GM18951 (cell line): Measurements from ENCODE around the gene MAPK8.

Source experiments
- POLR2A ChIP-seq: IDR thresholded peaks from 4 replicates; pipeline ENCODE4 v1.6.1; 2011; ENCODE audit warnings: mild to moderate bottlenecking; ENCODE audit not compliant: insufficient read length, insufficient read depth; ENCODE audit errors: extremely low read depth
- in situ Hi-C: fragments of 300-500 bp; cut with MboI; formaldehyde crosslinking; loops from one replicate; pipeline ENCODE4 v1.12.0; 2022; ENCODE audit warnings: low sequenced_read_pairs, mixed read lengths, inconsistent platforms; ENCODE audit not compliant: unreplicated experiment

Gene MAPK8

DNA sequence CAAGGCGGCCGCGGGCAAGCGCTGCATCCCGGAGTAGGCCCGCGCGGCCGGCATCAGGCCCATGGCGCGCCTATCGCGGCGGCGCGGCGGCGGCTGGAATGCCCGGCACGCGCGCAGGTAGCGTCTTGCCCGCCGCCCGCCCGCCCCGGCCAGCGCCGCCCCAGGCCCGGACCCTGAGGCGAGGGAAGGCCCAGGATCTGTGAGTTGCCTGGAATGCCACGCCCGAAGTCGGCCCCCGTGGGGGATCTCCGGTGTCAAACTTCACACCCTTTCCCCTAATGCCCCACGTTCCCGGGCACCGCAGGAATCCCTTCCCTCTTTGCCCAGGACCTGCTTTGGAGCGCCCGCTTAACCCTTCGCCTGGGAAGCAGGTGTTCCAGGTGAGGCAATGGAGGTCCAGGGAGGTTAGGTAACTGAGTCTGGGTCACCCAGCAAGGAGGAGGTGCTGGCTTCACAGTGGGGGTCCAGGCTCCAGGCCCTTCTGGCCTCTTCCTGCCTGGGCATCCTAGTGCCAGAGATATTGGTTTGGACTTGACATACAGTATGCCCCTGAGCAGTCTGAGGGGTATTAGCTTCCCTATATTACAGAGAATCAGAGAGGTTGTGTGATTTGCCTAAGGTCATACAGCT, 160.2 kb downstream of the MAPK8 start:
- TF ChIP-seq POLR2A, result no peak
- in situ Hi-C loops, result no loop called here

DNA sequence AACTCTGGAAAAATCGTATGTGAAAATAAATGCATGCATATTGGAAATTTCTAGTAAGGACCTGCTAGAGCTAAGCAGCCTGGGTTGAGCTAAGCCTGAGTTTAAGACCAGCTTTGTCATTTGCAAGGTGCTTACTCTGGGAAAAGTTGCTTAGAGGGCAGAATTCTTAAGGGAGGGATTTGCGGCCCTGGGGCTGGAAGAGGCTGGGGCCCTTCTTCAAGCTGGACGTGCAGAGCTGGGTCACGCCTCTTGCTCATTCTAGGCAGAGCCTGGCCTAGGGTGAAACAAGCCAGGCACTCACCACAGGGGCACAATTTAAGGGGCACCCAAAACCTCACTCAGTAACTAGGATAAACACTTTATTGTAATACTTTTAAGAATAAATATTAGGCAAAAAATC, 161.2 kb downstream of the MAPK8 start:
- no peak for TF ChIP-seq POLR2A
- in situ Hi-C loops, result no loop called here

DNA sequence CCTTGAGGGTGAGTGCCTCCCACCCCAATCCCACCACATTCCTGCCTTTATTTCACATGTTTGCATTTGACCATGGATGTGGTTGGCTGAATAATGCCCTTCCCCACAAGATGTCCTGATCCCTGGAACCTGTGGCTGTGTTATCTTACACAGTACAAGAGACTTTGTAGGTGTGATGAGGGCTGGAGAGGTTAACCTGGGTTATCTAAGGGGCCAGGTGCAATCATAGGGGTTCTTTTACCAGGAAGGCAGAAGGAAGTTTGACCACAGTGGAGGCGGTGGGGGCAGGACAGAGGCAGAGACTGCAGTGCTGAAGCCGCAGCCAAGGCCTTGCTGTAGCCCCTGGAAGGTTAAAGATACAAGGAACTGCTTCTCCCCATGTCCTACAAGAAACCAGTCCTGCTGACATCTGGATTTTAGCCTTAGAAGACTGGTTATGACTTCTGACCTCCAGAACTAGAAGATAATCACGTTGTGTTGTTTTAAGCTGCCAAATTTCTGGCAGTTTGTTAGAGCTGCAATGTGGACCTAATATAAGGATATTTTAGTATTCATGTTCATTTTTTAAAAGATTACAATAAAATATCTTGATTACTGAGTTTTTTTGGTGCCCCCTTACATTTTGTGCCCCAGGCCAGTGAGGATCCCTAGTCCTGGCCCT, 161.8 kb downstream of the MAPK8 start:
- in situ Hi-C loops, result no loop called here
- TF ChIP-seq POLR2A, result no peak

DNA sequence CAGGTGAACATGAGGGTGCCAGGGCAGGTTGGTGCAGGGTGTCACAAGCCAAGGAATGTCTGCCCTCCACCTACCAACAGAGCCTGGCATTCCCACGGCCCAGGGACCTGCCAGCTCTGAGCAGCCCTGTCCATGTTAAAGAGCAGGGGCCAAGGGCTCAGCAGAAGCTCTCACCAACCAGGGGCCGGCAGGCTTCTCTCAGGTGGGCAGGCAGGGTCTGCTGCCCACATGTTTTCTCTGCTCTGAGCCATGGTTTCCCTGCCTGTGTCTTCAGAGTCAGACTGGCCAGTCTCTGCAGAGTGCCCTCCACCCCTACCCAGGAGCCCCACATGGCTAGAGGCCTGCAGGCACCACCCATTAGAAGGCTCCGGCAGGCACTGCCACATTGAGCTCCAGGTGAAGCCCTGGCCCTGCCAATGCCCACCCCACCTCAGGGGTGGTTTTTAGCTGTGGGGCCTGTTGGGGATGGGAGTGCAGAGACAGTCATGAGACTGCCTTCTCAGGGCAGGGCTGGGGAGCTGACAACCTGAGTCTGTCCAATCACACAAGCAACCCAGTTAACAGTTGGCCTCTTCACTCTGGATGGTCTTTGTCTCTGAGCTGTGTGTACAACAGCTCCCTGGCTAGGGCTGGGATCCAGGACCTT, 162.5 kb downstream of the MAPK8 start:
- TF ChIP-seq POLR2A, result no peak
- in situ Hi-C loops, result no loop called here

DNA sequence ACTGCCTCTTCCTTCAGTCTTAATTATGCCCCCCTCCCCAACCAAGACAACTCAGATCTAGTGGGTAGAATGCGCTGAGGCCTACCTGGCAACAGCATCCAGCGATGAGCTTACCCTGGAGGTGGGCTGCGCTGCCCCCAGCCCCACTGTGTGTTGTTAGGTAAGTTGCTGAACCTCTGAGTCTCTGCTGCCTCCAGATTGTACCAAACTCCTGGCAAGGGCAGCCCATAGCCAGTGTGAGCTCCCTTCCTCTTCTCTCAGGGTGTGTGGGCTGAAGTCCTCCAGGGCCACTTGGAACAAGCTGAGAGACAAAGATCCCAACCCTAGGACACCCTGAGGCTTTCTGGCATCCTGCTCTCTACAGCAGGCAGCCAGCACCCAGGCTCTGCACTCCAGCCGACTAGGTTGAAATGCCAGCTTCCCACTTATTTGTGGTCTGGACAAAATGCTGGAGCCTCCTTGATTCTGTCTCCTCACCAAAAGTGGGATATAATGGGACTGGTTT, 163.1 kb downstream of the MAPK8 start:
- TF ChIP-seq POLR2A, result no peak
- in situ Hi-C loops, result no loop called here

DNA sequence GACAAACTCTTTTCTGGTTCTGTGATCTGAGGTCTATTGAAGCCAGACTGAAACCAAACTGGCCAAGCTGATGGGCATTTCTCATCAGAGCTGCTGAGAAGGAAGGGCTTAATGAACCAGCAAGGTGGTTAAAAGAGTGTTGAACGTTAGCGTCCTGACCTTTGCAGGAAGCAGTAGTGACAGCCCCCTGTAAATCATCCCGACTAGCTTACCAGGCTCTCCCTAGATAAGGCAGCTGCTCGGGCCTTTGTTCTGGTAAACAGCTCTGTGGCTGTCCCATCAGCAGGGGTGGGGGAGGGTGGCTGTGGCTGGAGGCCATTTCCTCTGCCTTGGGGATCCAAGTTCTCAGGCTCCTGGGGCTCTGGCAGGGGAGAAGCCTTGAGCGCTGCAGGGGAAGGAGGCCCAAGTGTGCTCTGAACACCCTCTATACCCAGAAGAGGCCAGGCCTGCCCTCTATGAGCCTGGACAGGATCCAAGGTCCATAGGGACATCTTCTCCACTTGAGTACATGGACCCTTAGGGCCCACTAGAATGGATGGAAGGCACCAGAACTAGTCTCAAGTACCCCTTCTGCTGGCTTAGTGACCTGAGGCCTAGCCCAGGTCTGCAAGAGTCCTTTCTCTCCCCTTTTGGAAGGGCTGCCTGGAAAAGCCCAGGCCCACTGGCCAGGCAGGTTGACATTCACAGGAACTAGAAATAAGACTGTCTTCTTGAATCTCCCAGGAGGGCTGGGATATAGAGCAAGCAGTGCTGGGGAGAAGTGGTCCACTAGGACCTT, 163.8 kb downstream of the MAPK8 start:
- in situ Hi-C loops, result no loop called here
- TF ChIP-seq POLR2A, result no peak

DNA sequence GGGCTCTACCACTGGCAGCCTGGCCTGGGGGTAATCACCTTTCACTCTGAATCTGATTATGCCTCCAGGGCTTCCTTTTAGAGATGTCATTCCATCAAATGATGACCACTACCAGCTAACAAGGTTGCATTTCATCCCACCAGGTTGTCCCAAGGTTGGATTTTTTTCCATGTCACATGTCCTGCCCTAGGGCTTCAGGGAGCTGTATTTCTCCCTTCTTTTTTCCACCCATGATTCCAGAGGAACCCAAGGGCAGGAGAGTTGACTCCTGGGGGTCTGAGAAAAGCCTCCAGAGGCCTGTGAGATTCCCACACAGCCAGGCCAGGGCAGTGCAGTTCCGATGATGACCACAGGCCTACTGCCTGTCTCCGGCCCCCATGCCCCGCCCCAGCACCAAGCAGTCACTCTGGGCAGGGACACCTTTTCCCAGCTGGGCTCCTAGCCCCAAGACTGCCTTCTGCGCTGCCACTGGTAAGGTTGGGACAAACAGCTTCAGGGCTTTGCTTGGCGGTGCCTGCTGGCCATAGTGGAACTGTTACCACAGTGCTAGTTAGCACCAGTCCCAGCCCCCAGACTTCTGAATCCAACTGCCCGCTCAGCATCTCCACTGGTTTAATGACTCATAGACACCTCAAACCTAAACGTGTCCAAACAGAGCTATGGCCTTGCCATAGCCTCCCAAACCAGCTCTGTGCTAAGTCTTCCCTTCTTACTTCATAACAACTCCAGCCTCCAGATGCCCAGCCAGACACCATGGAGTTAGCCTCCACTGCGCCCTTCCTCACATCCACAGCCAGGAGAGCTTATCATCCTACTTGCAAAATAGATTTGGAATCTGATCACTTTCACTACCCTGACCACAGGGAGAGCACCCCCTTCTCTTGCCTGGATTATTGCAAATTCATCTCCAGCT, 164.7 kb downstream of the MAPK8 start:
- no peak for TF ChIP-seq POLR2A
- in situ Hi-C loops, result no loop called here

DNA sequence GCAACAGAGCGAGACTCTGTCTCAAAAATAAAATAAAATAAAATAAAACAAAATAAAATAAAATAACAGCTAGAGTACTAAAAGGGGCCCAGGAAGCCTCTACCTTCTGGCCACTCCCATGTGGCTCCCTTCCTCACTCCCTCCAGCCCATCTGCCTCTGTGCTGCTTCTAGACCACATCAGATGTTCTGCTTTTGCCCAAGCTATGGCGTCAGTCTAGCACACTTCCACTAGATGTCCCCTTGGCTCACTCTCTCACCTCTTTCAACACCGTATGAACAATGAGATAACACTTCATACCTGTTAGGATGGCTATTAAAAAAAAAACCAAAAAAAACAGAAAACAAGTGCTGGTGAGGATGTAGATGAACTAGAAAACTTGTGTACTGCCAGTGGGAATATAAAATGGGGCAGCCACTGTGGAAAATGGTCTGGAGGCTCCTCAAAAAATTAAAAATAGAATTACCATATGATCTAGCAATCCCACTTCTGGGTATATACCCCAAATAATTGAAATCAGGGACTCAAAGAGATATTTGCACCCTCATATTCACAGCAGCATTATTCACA, 166.1 kb downstream of the MAPK8 start:
- no peak for TF ChIP-seq POLR2A
- in situ Hi-C loops, result no loop called here

DNA sequence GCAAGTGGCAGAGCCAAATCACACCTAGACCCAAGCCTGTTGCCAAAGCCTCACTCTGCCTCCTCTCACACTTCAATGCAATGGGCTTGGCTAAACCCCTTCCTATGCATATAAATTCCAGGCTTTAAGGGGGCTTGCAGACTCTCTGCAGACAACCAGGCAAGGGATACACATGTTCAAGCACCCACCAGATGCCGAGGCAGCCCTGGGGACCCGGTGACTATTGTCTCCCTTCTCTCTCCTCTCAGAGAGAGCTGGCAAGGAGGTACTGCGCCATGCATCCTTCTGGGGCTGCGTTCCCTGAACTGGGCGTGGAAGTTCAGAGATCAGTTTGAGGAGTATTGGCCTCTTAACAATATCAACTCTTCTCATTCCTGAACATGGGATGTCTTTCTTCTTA, 167.2 kb downstream of the MAPK8 start:
- in situ Hi-C loops, result no loop called here
- TF ChIP-seq POLR2A, result no peak

DNA sequence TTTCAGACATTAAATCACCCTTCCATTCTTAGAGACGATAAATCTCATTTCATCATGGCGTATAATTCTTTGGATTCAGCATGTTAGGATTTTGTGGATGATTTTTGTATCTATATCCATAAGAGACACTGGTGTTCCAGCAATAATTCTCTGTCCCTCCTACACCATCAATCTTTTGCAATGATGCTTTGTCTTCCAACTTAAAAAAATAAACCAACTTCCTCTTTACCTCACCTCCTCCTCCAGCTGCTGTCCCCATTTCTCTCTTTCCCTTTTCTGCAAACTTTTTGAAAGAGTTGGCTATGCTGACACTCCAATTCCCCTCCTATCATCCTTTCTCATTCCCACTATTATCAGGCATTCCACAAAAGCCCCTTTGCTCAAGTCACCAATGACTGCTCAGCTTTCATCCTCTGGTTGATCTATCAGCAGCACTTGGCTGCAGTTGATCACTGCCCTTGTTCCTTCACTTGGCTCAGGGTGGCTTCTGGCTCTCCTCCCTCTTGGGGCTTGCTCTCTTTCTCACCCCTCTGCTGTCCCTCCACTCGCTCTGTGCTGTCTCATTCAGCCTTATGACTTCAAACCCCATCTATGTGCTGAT, 168.4 kb downstream of the MAPK8 start:
- in situ Hi-C loops, result no loop called here
- TF ChIP-seq POLR2A, result no peak

DNA sequence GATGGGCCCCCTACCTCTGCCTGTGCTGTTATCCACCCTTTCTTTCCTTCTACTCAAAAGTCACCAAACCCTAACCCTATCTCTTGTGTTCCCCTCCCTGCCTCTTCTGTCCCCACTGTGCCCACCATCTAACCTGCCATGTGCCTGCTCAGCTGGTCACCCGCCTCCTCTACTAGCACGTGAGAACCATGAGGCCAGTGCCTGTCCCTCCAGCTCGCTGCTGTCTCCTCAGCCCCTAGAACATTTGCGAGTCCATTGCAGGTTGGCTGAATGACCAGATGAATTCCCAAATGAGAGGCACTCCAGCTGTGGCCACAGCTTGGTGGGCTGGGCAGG, 169.4 kb downstream of the MAPK8 start:
- in situ Hi-C loops, result no loop called here
- TF ChIP-seq POLR2A, result no peak

DNA sequence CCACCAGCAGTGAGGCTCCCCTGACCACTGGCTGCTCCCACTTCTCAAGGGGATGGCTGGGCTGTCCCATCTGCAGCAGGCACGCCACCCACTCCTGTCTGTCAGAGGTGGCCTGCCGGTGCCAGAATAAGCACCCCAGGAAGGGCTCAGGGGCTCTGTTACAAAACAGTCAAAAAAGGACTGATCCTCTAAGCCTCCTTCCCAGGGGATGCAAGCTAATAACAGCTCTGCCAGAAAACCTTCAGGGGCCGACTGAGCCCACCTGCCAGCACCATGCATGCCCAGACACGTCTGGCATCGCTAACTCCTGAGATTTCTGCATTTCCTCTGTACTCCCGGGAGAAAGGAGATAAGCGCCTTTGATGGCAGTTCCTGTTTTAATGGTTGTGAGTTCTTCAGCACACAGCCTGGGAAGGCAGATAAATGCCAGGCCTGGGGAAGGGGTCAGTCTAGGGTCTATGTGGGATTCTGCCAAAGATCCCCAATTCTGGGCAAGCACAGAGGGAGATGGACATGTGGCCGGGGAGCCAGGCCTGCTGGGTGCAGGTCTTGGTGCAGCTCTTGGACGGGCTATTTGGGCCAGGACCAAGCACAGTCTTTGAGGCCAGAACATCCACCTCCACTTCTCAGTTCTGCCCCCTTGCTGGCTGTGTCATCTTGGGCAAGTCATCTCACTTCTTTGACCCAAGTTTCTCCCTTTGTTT, 170.0 kb downstream of the MAPK8 start:
- TF ChIP-seq POLR2A, result no peak
- in situ Hi-C loops, result no loop called here

DNA sequence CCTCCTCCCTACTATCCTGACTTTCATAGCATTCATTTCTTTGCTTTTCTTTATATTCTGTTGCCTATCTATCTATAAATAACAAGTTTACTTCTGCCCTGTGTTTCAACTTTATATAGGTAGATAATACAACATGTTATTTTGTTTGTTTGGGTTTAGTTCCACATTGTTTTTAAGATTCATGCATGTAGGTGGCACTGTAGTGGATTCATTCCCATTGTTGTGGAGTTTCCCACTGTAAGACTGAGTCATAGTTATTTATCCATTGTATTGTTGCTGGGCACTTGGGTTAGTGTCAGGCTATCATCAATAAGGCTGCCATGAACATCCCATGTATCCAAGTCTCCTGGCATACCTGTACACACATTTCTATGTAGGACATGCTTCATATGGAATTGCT, 170.7 kb downstream of the MAPK8 start:
- in situ Hi-C loops, result no loop called here
- TF ChIP-seq POLR2A, result no peak
